Measurements from ENCODE around the gene WSCD1.

WSCD1 gene

GRCh38 chr17:6064868-6065267, 5.3 kb upstream of the WSCD1 start:
- DNase-seq = no peak

GRCh38 chr17:6065351-6065750, 4.8 kb upstream of the WSCD1 start:
- no peak for DNase-seq

GRCh38 chr17:6066183-6066948, 3.8 kb upstream of the WSCD1 start:
- no peak for DNase-seq

GRCh38 chr17:6067060-6067459, 3.1 kb upstream of the WSCD1 start:
- no peak for DNase-seq

GRCh38 chr17:6070430-6070912, 292 bp downstream of the WSCD1 start:
- no peak for DNase-seq

- DNase-seq = no peak
Observed at GRCh38 chr17:6070913-6071511, 833 bp downstream of the WSCD1 start.

GRCh38 chr17:6071528-6072065, 1.4 kb downstream of the WSCD1 start:
- DNase-seq = no peak

GRCh38 chr17:6072157-6072556, 2.0 kb downstream of the WSCD1 start:
- DNase-seq = no peak

- DNase-seq = no peak
Observed at GRCh38 chr17:6072611-6073010, 2.4 kb downstream of the WSCD1 start.

- no peak for DNase-seq
Observed at GRCh38 chr17:6073620-6074019, 3.4 kb downstream of the WSCD1 start.

GRCh38 chr17:6075050-6075449, 4.9 kb downstream of the WSCD1 start:
- no peak for DNase-seq

- DNase-seq = no peak
Observed at GRCh38 chr17:6075845-6076244, 5.7 kb downstream of the WSCD1 start.

GRCh38 chr17:6077752-6078151, 7.6 kb downstream of the WSCD1 start:
- no peak for DNase-seq

- no peak for DNase-seq
Observed at GRCh38 chr17:6078458-6078871, 8.3 kb downstream of the WSCD1 start.

GRCh38 chr17:6079155-6079888, 9.1 kb downstream of the WSCD1 start:
- DNase-seq = no peak

GRCh38 chr17:6079960-6080359, 9.8 kb downstream of the WSCD1 start:
- DNase-seq = no peak

GRCh38 chr17:6080711-6081430, 10.7 kb downstream of the WSCD1 start:
- no peak for DNase-seq

GRCh38 chr17:6082335-6082734, 12.2 kb downstream of the WSCD1 start:
- no peak for DNase-seq

GRCh38 chr17:6084311-6085161, 14.4 kb downstream of the WSCD1 start:
- DNase-seq = no peak

GRCh38 chr17:6085812-6086211, 15.6 kb downstream of the WSCD1 start:
- DNase-seq = no peak

- no peak for DNase-seq
Observed at GRCh38 chr17:6086603-6087400, 16.6 kb downstream of the WSCD1 start.

All from activated CD8-positive, alpha-beta memory T cell treated with anti-CD3 and anti-CD28 coated beads, Interleukin-2, amount 50 U/mL, for 48 hours (primary cell).